HS-5 (cell line): Measurements from ENCODE around the gene CAPN6.

ENCODE experiments used
- DNase-seq: peaks from one replicate; pipeline ENCODE4 v3.0.0-alpha.2; 2012; ENCODE audit warnings: low read depth

CAPN6 gene

GRCh38 chrX:111270339-111270738, at the start of gene CAPN6:
TSS of gene CAPN6 (minus strand) at chrX:111270483. CDS start at chrX:111263936, 6,547 bp downstream.
- DNase-seq, result no peak

- DNase-seq, result no peak
Measured at GRCh38 chrX:111319451-111319850, 49.2 kb upstream of the CAPN6 start.

DNA sequence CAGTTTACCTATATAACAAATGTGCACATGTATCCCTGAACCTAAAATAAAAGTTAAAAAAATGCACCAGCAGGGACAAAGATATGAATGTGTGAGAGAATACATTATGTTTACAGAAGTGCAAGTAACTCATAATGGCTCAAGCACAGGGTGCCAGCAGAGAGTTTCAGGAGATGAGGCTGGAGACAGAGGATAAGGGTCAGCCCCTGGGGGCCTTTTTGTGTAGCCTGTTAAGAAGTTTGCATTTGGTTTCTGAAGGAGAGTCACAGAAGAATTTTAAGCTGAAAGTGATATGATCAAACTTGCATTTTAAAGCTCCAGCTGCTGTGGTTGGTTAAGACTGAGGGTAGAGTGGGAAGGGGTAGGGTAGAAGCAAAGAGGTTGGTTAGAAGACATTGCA, 48.6 kb upstream of the CAPN6 start:
- no peak for DNase-seq

DNA sequence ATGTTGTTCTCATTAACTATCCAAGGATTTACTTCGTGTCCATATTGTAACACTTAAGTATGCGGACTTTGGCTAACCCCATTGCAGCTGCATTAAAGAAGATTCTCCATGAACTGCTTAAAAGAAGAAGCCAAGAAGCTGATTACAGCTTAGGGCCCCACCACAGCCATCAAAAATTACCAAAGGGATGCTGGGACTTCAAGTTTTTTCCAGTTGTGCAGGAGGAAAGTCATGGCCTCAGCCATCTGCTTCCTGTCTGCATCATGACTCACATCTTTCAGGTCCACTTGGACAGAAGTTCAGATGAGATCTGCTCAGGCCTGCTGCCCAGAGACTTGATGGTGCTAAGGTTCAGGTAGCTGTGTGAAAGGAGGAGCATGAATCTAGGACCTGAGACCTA, 38.8 kb upstream of the CAPN6 start:
- no peak for DNase-seq

- no peak for DNase-seq
Measured at GRCh38 chrX:111308039-111308438, 37.8 kb upstream of the CAPN6 start.

- no peak for DNase-seq
Measured at GRCh38 chrX:111302284-111302683, 32.0 kb upstream of the CAPN6 start.

DNA sequence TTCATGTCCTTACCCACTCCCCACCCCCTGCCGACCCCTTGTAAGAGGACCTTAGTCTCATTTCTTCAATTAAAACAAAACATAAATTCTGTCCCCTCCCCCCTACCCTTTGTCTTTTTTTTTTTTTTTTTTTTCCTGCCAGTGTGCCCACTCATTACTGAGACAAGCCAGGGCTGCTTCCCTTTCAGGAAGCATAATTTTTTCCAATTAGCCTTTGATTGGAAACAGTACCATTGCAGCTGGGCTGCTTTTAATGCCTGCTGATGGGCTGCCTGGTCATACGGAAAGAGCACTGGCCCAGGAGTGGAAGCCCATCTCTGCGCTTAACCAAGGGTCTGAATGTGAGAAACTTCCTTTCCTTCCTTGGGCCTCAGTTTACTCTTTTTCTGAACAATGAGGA, 18.6 kb upstream of the CAPN6 start:
- no peak for DNase-seq

- DNase-seq, result no peak
Measured at GRCh38 chrX:111284631-111285293, 14.5 kb upstream of the CAPN6 start.

GRCh38 chrX:111283446-111283845, 13.2 kb upstream of the CAPN6 start:
- no peak for DNase-seq

DNA sequence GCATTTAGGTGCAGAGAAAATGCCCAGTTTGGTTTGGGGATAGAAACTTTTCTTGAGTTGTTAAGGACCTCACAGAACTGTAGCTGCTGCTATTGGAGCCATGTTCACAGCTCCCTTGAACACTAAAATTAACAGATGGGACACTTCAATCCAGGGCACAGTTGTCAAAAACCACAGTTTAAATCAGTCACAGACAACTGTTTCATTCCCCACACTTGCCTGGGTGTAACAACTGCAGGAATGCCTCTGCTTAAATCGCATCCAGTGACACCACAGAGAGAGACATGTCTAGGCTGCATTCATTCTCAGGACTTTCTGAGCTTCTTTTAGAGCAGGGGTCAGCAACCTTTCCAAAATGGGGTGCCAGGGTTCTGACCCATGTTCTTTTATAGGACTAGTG, 12.7 kb upstream of the CAPN6 start:
- no peak for DNase-seq

DNA sequence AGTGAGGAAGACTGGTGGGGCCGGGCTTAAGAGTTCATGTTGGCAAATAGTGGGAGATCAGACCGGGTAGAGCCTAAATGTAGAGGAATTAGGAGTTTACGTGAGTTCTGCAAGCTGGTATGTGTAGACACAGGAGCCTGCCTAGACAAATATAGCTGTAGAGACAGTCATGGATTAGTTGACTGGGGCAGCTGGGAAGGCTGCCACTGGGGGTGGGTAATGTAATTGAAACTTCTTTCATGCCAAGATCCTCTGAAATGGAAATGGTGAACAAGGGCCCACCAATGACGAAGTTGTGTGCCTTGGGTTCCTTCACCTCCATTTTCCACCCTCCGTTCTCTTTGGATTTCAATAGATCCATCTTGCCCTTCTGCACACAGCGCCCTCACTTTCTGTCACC, 11.9 kb upstream of the CAPN6 start:
- no peak for DNase-seq

DNA sequence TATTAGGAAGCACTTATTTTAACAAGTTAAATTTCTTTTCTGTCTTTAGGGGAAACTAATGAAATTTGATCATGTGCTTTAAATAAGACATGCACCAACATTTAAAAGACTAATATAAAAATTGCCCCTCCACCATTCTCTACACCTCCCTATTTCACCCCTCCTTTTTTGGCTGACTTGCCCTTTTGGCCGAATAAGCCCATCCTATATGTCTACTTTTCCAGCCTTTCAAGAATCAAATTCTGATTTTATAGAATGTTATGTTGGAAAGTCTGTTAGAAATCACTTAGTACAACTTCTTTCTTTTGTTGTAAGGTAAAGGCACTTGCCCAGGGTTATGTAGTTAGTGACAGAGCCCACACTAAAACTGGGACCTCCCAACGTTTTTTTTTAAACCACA, 1.8 kb downstream of the CAPN6 start:
- no peak for DNase-seq

DNA sequence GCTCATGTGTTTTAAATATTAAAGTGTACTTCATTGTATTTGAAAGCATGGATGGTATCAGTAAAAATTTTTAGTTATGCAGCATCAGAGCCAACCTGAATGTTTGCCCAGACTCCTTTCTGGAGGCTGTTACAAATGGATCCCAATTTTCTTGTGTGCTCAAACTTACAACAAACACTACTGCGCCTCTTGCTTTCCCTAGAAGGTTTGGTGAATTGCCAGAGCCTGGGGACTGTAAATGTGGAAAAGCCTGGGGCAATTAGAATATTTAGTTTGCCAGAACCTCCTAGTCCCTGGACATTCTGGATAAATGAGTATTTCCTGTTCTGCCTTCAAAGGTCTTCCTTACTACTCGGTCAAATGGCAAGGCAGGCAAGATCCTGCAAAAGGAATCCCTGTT, 4.8 kb downstream of the CAPN6 start:
- no peak for DNase-seq

GRCh38 chrX:111264385-111264784, 5.9 kb downstream of the CAPN6 start:
- DNase-seq, result no peak

DNA sequence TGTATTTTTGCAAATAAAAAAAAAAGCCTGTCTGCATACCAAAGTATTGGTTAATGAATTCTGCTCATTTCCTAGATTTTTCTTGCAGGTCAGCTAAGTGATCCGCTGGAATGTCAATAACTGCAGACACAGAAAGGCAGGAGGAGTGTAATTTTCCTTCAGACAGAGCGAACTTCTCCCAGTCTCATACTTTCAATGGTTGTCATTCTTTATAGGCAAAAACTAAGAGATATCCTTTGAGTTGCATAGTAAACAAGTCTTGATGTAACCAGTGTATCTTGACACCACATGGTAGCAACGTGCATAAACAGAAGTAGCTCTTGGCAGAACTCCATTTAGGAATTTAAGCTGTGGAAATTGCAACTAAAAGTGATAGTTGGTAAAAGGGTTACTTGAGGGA, 8.2 kb downstream of the CAPN6 start:
- no peak for DNase-seq

- DNase-seq, result no peak
Measured at GRCh38 chrX:111260451-111260850, 9.8 kb downstream of the CAPN6 start.

- DNase-seq, result no peak
Measured at GRCh38 chrX:111259559-111259958, 10.7 kb downstream of the CAPN6 start.

DNA sequence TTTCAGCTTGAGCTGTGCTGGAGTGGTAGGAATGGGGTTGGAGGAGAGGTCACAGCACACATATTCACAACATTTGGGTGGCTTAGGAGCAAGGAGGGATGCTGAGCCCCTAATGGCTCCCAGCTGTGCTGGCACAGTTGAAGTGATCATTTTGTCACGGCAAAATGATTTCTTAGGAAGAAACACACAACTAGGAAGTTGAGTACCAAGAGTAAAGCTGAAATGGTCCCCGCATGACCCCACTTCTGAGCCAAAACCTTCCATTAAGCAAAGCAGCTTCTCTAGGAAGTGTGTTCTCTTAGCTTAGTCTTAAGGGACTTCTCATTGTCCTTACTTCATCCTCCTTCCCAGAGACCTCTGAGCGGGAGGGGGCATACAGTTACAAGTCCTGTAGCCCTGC, 12.6 kb downstream of the CAPN6 start:
- no peak for DNase-seq

DNA sequence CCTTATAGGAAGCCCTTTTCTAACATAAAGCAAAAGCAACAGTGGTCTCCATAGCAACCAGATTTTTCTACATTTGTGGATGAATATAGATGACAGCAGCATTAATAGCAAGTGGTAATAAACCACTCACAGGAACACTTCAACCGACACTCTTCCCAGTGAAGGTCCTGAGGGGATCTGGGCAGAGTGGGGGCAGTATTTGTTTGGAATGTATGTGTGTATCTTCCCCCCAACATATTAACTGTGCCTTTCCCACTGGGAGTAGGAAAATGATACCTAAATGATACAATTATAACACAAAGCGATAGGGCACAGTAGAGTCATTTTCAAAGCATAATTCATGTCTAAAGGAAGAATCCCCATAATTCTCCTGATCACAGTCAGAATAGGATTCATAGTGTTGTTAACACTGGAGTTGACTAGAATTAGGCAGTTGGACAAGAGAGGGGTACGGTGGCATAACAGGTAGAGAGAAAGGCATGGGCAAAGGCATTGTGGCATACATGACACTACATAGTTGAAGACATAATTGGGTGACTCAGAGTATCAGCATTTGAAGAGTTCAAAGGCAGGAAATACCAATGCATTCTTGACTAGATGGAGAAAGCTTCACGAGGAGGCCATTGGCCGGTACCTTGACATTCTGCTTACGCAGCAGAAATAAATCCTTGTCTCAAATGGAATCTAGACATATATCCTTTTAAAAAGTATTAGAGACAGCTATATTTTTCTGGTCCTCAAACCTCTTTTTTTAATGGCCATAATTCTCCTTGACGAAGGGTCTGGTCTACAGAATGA, 15.2 kb downstream of the CAPN6 start:
- DNase-seq, result no peak

GRCh38 chrX:111244235-111244750, 26.0 kb downstream of the CAPN6 start:
- DNase-seq, result no peak

- DNase-seq, result no peak
Measured at GRCh38 chrX:111216293-111216801, 53.9 kb downstream of the CAPN6 start.

DNA sequence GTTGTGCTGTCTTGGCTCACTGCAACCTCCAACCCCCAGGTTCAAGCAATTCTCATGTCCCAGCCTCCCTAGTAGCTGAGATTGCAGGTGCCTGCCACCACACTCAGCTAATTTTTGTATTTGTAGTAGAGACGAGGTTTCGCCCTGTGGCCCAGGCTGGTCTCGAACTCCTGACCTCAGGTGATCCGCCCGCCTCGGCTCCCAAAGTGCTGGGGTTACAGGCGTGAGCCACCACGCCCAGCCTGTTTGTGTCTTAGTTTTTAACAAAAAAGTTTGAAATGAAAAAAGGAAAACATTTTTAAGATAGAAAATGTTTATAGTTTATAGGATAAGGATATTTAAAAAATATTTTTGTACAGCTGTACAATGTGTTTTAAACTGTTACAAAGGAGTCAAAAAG, 62.4 kb downstream of the CAPN6 start:
- no peak for DNase-seq

- DNase-seq, result no peak
Measured at GRCh38 chrX:111200327-111200726, 70.0 kb downstream of the CAPN6 start.
